HL-60 (cell line): ENCODE data around the gene NRXN3.
A peak's percentile ranks its signal among the peaks of the same experiment; 100 is the strongest.

Experiments
- DNase-seq, 2 experiments: peaks; one replicate each; pipeline ENCODE4 v3.0.0-alpha.2; 2010 to 2020; ENCODE audit warnings: low read depth in 1 of 2, low spot score in 1 of 2
- H3K27ac ChIP-seq: fragments of 250-450 bp; sonication (Bioruptor Pico); replicated peaks from 2 replicates; pipeline ENCODE4 v1.5.1; 2020; ENCODE audit warnings: mild to moderate bottlenecking, moderate library complexity
- H3K27me3 ChIP-seq: fragments of 250-450 bp; sonication (Bioruptor Pico); 2 replicates; pipeline ENCODE4 v1.5.1; 2021; ENCODE audit warnings: mild to moderate bottlenecking, moderate library complexity; ENCODE audit not compliant: insufficient read depth, poor library complexity, severe bottlenecking
- H3K4me3 ChIP-seq: replicated peaks from 2 replicates; pipeline ENCODE4 v1.5.1; 2011; ENCODE audit warnings: mild to moderate bottlenecking, control low read depth, low read length; ENCODE audit not compliant: insufficient read depth
- CTCF ChIP-seq: IDR thresholded peaks from one replicate; pipeline ENCODE4 v1.5.1; 2011; ENCODE audit warnings: low read length, control low read depth, inconsistent platforms; ENCODE audit not compliant: insufficient read depth
- GABPA ChIP-seq: IDR thresholded peaks from 2 replicates; pipeline ENCODE4 v1.6.1; 2012; ENCODE audit warnings: low read depth
- POLR2AphosphoS5 ChIP-seq: IDR thresholded peaks from 2 replicates; pipeline ENCODE4 v1.6.1; 2012; ENCODE audit warnings: low read depth
- REST ChIP-seq: IDR thresholded peaks from 2 replicates; pipeline ENCODE4 v1.6.1; 2012; ENCODE audit warnings: low read depth; ENCODE audit not compliant: insufficient replicate concordance
- SPI1 ChIP-seq: IDR thresholded peaks from 2 replicates; pipeline ENCODE4 v1.6.1; 2012; ENCODE audit warnings: low read depth, mild to moderate bottlenecking, borderline replicate concordance

NRXN3 gene

GRCh38 chr14:79027138-79027537, 857.0 kb downstream of the NRXN3 start:
- DNase-seq: no peak
- no peaks in the 10 kb centered on the region for H3K27me3 ChIP-seq
- TF ChIP-seq POLR2AphosphoS5: no peak
- TF ChIP-seq CTCF: no peak
- TF ChIP-seq SPI1: no peak
- no peak for TF ChIP-seq GABPA
- TF ChIP-seq REST: no peak
- H3K27ac ChIP-seq: no peak overlapping the region
- H3K4me3 ChIP-seq: no peak overlapping the region

GRCh38 chr14:79028281-79028680, 858.1 kb downstream of the NRXN3 start:
- DNase-seq: peak in 1 of 2 experiments; percentile 72
- Histone ChIP-seq H3K27ac (peak overlapping the region; percentile 65), H3K4me3 (no peak overlapping the region), H3K27me3 (no peaks in the 10 kb centered on the region)
- no peak for TF ChIP-seq POLR2AphosphoS5
- peak; percentile 91 for TF ChIP-seq SPI1

- Histone ChIP-seq H3K4me3 (no peak overlapping the region), H3K27me3 (no peaks in the 10 kb centered on the region), H3K27ac (peak overlapping the region; percentile 59)
- DNase-seq: no peak
- TF ChIP-seq CTCF (no peak), REST (no peak), SPI1 (no peak), POLR2AphosphoS5 (no peak), GABPA (no peak)
These were observed 866.3 kb downstream of the NRXN3 start for GRCh38 chr14:79036441-79036840.

GRCh38 chr14:79037106-79037505, 866.9 kb downstream of the NRXN3 start:
- TF ChIP-seq SPI1 (no peak), GABPA (no peak), POLR2AphosphoS5 (no peak), CTCF (no peak), REST (no peak)
- no peak overlapping the region for H3K4me3 ChIP-seq
- DNase-seq: no peak
- no peaks in the 10 kb centered on the region for H3K27me3 ChIP-seq
- peak overlapping the region; percentile 51 for H3K27ac ChIP-seq
